Measurements from ENCODE around the gene PKNOX2.

PKNOX2 gene

DNA sequence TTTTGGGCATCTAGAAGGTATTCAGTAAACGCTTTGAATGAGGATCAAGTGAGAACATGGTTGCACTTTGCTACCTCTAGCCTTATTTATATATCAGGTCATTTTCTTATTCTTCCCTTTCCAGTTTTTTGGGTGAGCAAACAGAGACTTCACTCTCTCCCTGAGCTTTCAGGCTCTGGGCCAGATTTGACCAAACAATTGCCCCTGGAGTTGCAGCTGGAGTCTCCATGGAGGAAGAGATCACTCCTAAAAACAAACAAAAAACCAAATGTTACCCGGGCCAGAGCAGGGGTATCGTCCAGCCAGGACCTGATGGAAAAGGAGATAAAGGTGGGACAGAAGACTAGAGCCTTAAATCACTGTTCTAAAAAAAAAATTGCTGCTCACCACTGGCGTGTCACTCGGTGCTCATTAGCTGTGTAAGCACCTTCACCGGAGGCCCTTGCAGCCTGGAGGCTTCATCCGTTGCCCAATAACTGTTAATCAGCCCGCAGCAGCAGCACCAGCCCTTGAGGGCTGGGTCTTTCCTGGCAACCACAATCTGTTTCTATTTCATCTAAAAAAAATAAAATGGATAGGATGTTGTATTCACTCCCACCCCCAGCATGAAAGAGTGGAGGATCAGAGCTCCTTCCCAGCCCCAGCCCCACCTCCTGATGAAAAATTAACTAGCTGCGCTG is 125.0 kb downstream of the PKNOX2 start:
- no peak for DNase-seq

DNA sequence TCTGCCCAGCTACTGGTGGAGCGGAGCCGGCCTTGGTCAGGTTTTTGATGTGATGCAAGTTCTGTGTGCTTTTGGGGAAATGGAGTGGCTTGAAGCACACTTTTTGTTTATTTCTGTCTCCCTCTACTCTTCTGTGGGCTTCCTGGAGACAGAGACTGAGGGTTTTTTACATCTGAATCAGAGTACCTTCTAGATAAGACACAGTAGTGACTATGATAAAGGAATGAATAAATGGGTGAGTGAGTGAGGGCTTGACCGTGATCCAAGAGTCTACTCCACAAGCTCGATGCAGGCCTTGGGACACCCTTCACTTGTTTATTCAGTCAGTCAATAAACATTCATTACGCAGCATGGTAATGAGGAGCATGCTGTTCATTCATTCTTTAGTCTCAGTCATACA is 125.7 kb downstream of the PKNOX2 start:
- DNase-seq, result no peak

DNA sequence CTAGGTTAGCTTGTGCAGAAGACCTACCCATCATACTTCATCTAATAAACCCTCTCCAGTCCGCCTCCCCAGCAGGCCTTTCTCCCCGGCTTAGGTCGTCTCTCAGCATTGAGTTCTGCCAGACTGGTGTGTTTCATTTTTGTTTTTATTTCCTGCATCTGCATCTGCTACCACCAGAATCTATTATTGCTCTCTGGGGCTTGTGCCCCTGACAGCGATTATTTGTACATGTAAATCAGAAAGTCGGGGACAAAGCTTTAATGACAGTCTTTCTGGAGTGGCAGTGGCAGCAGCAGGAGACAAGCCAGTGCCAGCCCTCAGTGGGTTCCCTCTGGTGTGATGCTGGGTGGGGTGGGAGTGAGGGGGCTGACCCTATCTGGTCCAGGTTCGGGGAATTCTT is 127.5 kb downstream of the PKNOX2 start:
- no peak for DNase-seq

DNA sequence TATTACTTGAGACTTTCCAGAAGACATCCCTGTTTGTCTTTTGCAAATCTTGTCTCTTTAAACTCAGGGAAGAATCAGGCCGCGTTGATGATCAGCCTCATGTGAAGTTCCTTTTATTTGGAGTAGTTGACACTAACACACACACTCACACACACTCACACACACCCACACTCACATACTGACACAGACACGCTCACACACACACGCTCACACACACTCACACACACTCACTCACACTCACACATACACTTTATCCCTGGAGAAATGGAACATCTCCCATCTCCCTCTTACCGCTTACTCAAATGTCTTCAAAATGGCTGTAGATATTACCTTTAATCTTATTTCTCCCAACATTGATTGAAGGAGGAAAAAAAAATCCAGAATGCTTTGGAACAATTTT is 129.0 kb downstream of the PKNOX2 start:
- no peak for DNase-seq

DNA sequence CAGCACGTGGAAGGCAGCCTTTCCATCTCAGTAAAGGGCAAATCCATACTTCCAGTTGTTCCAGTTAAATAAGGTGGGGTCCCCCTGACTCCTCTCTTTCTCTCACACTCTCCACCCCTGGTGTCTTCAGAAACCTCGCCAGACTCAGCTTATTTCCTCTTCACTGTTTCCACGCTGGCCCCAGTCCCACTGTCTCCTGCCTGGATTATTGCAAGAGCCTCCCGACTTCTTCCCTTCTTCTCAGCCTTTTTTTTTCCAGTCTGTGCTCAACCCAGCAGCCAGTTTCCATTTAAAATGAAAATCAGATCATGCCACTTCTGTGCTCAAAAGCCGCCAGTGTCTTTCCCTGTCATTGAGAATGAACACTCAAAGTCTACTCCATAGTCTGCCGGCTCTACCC is 131.4 kb downstream of the PKNOX2 start:
- no peak for DNase-seq

DNA sequence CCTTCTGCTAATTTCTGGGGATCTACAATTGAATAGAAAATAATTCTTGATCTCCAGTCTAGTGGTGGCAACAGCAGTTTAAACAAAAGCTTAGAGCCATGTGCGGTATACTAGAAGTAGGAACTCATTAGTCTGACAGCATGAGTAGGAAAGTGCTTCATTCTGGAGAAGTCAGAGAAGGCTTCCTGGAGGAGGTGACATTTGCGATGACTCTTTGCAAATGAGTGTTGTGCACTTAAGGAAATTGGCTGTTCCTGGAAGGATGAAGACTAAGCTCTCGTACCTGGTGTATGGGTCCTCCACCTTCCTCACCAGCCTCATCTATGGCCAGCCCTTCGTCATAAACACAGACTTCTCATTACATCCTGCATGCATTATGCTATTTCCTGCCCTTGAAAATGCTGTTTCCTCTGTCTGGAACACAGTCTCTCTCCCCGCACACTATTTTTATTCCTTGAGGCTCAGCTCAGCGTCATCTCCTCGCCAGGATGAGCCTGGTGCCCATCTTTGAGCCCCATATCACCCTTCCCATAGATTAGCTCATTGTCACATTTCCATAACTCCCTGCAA is 132.9 kb downstream of the PKNOX2 start:
- no peak for DNase-seq

DNA sequence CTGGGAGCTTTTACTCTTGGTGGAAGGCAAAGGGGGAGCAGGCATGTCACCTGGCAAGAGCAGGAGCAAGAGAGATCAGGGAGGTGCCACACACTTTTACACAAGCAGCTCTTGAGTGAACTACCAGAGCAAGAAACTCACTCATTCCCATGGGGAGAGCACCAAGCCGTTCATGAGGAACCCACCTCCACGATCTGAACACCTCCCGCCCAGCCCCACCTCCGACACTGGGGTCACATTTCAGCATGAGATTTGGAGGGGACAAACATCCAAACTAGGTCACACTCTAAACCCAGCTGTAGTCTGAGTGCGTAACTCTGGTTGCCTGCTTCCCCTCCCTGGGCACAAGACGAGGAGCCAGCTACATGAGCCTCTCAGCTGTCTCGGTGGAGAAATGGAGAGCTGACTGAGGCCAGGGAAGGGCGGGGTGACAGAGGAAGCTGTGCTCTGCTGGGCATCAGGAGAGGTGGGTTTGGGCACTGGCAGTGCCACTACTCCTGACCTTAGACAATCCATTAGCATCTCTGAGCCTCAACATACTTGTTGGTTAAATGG is 134.6 kb downstream of the PKNOX2 start:
- no peak for DNase-seq

DNA sequence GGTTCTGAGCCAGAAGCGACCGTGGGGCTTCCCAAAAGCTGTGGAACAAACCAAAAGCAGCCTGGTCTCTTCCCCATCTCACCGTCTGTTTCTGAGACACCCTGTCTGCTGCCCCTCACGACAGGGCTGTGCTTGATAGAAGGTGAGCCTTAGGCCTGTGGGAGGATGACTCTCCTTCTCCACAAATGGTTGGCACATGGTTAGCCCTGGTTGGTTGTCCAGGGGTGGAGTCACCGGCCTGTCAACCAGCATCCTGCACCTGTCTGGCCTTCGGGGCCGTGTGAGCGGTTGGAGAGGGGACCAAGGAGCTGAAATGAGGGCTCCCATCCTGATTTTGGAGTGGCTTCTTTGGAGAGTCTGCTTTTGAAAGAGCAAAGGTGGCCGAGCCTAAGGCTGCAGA is 135.3 kb downstream of the PKNOX2 start:
- no peak for DNase-seq

DNA sequence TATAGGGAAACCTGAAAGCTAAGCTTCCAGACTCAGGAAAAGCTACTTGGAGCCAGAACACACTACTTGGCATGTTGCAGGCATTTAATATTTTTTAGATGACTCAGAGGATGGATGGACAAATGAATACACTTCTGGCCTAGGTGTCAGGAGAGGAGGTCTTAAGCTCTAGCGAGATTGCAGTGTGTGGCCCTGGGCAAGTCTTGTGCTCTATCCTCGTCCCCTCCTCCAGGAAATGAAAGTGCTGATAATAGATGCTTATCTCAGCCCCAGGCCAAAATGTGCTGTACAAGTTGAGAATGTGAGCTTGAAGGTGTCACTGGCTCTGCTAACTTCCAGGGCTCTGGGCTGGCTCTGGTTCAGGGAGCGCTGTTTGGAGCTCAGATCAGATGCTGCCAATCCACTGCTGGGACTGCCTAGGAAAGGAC is 136.3 kb downstream of the PKNOX2 start:
- no peak for DNase-seq

DNA sequence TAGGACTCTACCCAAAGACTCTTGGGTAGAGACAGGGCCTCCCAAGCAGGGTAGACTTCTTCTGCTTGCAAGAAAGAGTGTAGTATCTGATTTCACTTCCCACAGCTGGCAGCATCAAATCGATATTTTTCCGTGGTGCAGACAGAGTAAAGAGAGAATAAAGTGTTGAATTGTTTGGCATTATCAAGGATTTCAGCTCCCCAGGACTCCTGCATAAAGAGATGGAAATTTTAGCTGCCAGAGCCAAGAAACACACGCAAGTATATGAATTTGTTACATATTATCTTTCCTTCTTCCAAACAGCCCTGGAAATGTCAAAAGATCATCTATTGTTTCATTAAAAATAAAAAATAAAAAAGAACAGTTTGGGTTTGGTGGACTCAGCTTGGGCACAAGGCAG is 136.8 kb downstream of the PKNOX2 start:
- DNase-seq, result no peak

DNA sequence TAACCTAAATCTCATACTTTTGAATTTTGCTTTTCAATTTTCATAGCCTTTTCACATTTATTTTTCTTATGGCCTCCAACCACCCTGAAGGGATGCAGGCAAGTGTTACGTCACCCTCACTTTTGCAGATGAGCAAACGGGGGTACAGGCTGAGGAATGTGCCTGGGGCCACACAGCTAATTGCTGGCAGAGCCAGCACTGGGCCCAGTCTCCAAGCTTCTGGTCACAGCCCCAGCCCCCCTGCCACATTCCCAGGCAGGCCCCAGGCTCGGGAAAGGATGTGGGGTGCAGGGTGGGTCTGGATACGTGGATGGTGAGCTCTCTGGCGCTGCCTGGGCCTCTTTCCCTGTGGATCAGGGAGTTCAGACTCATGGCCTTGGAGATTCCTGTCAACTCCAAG is 138.6 kb downstream of the PKNOX2 start:
- DNase-seq, result no peak

DNA sequence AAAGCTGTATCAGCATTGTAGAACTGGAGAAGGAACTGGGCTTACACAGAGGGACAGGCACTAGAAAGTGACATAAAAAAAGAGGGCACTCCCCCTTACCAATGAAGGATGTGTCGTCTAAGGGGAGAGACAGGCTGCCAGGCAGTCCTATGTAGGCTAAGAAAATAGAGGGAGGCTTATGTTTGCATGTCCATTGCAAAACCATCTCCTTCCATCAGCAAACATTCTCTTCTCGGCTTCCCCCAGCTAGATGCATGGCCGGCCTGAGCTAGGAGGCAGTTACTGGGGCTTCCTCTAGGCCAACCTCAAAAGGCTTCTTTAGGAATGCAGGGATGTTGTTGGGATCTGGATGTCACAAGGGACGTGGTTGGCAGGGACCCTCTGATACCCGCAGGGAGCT is 139.1 kb downstream of the PKNOX2 start:
- DNase-seq, result no peak

DNA sequence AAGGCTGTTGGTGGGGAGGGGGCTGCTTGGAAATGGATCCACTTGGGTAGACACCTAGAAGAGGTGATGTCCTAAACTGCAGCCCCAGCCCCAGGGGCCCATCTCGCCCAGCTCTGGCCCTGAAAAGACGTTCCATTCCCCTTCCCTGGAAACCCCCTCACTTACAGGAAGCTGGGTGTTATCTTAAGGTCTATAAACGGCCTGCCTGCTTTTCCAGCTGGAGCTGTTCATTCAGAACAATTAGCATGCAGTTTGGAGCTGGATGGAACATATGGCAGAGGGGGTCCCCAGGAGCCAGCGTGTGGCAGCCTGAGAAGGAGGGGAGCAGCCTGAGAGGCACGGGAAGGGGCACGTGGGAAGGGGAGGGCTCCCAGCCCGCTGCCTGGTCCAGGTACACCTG is 139.6 kb downstream of the PKNOX2 start:
- no peak for DNase-seq

DNA sequence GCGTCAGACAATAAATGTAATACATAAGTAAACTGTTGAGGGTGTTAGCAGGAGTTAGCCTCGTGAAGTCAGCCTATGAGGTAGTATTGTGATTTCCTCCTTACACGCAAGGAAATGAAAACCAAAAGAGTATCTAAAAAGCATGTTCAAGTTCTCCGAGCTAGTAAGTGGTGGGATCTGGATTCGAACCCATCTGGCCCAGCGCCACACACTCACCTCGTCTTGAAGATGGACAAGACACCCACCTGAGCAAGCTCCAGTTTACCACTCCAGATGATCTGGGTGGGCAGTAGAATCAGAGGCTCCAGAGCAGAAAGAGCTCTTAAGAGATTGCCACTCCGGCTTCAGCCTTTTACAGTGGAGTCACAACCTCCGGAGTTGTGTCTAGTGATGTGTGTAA is 140.3 kb downstream of the PKNOX2 start:
- DNase-seq, result no peak

DNA sequence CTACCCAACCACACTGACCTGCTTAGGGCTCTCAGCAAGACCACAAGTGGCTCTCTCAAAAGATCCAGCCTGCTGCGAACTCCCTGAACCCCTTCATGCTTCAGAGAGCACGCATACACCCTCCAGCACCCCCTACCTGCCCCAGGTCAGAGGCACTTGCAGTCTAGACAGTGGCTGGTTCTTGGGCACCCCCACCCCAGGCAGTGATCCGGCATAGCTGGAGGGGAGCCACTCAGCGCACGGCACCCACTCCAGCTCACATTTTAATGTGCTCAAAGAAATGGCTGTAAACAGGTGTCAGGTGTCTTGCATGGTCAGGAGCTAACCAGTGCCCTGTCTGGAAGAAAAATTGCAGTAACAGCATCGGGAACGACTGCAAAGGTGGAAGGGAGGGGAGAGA is 140.8 kb downstream of the PKNOX2 start:
- no peak for DNase-seq

DNA sequence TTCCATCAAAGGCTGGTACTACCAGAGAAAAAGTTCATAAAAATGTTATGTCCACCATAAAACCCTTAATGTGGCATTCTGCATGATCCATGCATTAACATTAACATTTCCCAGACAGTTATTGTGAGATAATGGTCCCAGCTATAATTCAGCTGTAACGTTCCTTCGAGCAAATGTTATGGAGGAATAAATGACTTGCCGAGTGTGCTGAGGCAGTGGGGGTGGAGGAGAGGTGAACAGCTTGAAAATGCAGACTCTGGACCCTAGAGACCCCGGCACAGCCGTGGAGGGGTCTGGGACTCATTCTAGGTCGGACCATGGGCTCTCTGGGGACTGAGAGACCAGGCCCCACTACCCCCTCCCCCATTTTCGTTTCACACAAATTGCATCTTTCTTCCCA is 141.9 kb downstream of the PKNOX2 start:
- DNase-seq, result no peak

DNA sequence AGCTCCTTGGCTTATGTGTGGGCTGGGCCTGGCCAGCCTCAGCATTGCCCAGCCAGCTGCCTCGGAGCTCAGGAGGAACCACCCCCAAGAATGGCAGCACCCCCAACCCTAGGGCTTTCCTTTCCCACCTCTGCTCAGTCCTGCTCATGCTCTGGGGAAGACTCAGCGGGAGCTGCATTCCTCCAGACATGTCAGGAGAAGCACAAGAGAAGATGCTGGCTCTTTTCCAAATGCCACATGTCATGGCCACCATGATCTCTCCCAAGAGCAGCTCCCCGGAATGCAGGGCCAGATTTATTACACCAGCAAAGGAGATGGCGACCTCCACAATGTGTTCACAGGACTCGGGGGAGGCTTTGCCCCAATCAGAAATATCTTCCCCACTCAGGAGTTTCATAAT is 143.7 kb downstream of the PKNOX2 start:
- DNase-seq, result no peak

DNA sequence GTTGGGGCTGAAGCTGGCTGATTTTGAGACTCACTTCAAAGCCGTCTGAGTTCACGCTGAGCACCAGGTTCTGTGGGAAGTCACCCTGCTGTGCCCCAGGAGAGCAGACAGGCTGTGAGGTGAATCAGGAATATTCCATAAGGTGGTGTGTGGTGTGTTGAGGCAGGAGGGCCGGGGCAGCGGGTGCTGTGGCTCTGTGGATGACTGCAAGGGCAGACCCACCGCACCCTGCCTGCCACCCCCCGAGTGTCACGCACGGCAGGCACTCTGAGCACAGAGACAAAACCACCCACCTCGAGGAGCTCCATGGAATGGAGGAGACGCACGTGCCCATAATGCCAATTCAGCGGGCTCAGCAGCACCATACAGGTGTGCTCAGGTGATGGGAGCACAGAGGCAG is 147.8 kb downstream of the PKNOX2 start:
- DNase-seq, result no peak

DNA sequence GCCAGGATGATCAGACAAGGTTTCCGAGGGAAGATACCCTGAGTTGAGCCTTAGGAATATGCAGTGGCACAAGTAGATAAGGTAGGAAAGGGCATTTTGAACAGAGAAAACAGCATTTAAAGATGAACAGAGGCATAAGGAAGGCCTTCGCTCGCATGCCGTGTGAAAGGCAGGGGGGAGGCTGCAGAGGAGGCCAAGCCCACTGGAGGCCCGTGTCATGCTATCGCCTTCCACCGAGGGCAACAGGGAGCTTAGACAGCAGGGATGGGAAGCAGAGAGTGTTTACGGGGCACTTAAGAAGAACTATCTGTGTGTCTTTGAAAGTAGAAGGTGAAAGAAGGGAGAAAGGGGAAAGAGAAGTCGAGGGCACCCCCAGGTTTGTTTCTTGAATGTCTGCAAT is 148.3 kb downstream of the PKNOX2 start:
- DNase-seq, result no peak

DNA sequence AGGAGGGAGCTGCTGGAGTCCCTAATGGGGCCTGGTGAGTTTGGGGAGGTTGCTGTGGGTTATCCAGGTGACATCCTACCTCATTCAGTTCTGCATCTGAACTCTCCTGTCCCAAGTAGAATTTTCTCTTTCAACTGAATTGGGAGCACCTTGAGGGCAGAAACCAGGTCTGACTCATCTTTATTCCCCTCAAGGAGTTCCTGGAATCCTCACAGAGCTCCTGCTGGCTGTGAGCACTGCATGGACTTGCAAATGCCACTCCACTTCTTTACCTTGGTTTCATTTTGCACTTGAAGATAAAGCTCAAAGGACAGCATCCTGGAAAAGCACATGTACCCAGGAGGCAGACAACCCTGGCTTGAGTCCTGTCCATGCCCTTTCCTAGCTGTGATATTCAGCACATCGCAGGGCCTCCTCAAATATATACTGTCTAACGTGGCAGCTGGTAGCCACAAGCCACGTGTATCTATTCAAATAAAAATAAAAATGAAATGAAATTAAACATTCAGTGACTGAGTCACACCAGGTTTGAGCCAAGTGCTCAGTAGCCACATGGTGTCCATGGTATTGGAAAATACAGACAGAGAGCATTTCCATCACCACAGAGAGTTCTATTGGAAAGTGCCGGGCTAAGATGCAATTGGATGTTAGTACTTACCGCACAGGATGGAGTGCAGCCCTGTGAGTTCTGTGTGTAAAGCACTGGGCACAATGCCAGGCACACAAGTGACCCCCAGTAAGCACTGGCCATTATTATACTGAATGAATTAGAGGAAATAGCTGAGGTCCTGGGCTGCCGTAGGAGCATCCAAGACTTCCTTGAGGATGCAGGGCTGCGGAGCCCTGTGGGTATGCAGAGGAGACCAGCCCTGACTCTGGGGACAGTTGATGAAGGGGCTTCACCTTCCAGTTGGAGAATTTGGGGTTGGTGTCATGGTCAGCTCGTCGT is 149.0 kb downstream of the PKNOX2 start:
- DNase-seq, result no peak

DNA sequence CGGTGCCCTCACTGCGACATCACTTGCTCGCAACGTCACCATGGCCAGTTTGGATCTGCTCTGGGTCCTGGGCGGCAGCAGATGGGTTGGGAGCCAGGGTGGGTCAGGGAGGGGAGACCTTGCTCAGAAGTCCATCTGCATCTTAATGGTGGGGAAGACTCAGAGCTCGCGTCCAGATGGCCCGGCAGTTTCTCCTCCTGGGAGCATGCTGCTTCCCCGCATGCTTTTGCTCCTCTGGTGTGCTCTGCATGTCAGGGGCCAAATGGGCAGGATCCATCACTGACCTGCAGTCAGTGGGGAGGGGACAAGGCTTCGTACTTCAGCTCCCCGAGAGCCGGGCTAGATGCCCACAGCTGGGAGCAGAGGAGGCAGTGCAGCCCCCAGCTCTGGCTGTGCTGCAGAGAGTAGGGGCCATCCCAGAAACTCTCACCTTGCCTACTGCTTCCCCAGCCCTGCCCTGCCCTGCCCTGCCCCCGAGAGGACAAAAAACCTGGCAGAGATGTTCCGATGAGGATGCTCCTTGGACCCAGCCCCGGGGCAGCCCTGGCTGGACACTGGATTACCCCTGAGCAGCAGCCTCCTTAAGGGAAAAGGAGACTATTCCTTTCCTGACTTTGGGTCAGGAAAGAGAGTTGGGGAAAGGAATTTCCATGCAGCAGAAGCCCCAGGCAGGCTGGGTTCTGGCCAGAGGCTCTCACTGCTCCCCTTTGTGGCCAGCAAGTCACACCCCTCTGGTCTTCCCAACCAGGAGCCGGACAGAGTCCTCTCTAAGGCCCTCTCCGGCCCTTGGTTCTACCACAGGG is 149.9 kb downstream of the PKNOX2 start:
- no peak for DNase-seq

DNA sequence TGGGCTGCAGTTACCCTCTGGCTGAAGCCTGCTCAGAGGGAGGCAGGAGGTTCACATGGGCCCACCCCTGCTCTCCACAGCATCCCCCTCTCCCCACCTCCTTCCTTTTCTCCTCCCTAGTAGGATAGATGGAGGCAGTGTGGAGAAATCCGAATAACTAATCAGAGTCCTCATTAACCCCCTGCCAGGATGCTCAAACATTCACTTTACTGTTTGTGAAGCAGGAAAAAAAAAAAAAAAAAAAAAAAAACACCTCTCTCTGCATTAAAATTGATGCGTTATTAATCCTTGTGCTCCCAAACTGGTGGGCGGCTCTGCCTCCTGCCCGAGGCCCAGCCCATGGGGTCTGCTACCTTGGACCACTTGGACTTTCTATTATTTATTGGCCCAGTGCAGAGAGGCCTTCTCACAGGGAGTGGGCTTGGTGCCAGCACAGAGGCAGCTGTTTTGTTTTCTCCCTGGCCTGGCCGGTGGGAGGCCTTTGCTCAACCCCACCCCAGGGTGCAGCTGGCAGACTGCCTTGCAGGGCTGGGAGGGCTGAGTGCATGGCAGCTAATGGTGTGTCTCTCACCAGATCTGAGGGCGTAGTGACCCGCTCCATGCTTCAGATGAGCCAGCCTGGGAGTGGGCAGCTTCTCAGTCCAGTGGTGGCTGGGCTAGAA is 150.7 kb downstream of the PKNOX2 start:
- no peak for DNase-seq
